ENCODE data around the gene TARP.

GRCh38 chr7:38323156-38323555 lies 49.7 kb upstream of the TARP start:
- no peak for TF ChIP-seq EP300 (IDR thresholded peaks at IDR 0.05; ENCODE audit: borderline replicate concordance)
- no peak for TF ChIP-seq CEBPB (IDR thresholded peaks at IDR 0.05)

All from Ishikawa (cell line).